Prostate gland (tissue), 2 donors: ENCODE measurements around the gene CACNG5. TPM values are rescaled to one million over a fixed set of nuclear protein-coding genes. Genes with fewer than 3 reads are reported as not detected.

ENCODE experiments used
- DNase-seq: peaks from one replicate; pipeline ENCODE4 v3.0.0-alpha.2; 2019; ENCODE audit warnings: low spot score
- H3K27ac ChIP-seq, 2 donors: fragments of 200-600 bp; sonication (generic); 2 replicates each; pipeline ENCODE4 v1.5.1; 2017 to 2019
- H3K27me3 ChIP-seq: fragments of 200-600 bp; sonication (generic); replicated peaks from 2 replicates; pipeline ENCODE4 v1.5.1; 2019; ENCODE audit not compliant: insufficient read depth
- H3K36me3 ChIP-seq, 2 donors: fragments of 200-600 bp; sonication (generic); 1 replicate in 1 of 2; 2 replicates in 1 of 2; pipeline versions ENCODE4 v1.5.1 to v1.8.1; 2017 to 2019
- H3K4me1 ChIP-seq: fragments of 200-600 bp; sonication (generic); replicated peaks from 2 replicates; pipeline ENCODE4 v1.5.1; 2019
- H3K4me3 ChIP-seq, 2 donors: fragments of 200-600 bp; sonication (generic); 2 replicates each; pipeline ENCODE4 v1.5.1; 2017 to 2019
- H3K9me3 ChIP-seq: fragments of 200-600 bp; sonication (generic); 2 replicates; pipeline ENCODE4 v1.5.1; 2017
- POLR2A ChIP-seq: fragments of 450-650 bp; IDR thresholded peaks from one replicate; pipeline ENCODE4 v1.6.1; 2016; ENCODE audit warnings: antibody characterized with exemption, mild to moderate bottlenecking
- POLR2AphosphoS5 ChIP-seq: sonication (generic); formaldehyde crosslinking; IDR thresholded peaks from one replicate; pipeline ENCODE4 v1.6.1; 2017; ENCODE audit warnings: antibody characterized with exemption
- WGBS: methylation state at CpG from one replicate; pipeline ENCODE4 v1.1.5; 2018; 5-methylcytosine and 5-hydroxymethylcytosine counted together
- intact Hi-C: fragments of 100-400 bp; cut with DNase I; formaldehyde crosslinking; loops from one replicate; pipeline ENCODE4 v1.14.2; 2022
- total RNA-seq, 2 donors: library from RNA; depleted of rRNA; stranded (reverse); fragments of >200 nt; gene quantifications; one replicate each; pipeline ENCODE4 v1.1.0, GENCODE V29; 2016
- TF ChIP-seq, protein P1 (sequence below), 4 experiments: fragments of 200-600 bp in 2 of 4; fragments of 450-650 bp in 2 of 4; sonication (generic) in 2 of 4; IDR thresholded peaks; 1 replicate in 3 of 4; 2 replicates in 1 of 4; pipeline ENCODE4 v1.5.1; 2016 to 2019; ENCODE audit warnings: antibody characterized with exemption in 4 of 4, mild to moderate bottlenecking in 2 of 4, moderate library complexity in 2 of 4

CACNG5 gene
- total RNA-seq, 2 donors from 2014 or later, result not detected

DNA sequence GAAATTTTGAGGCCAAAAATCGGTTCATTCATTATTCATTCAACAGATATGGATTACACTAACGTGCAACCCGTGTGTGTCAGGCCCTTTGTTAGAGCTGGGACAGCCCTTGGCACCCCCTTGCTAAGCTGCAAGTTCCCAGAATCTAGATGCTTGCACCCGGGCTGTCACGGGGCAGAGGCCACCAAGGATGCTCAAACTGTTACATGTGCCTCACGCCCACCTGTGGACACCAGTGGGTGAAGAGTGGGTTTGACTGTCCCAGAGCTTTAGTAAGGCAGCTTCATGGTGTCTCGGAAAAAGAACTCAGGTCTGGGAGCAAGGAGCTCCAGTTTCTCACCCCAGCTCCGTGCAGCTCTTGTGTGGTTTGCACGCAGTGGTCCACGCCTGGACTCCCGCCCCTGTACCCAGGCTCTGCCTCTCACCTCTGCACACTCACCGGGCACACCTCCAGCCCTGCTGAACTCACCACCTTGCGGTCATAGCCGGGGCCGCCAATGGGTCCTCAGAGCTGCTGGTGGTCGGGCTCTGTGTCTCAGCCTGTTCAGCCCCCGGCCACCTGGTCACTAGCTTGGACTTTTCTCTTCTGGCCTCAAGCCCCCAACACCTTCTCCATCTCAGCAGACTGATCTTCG is 75.9 kb downstream of the CACNG5 start:
- no peak overlapping the region for H3K4me3 ChIP-seq
- TF ChIP-seq, protein P1, sequence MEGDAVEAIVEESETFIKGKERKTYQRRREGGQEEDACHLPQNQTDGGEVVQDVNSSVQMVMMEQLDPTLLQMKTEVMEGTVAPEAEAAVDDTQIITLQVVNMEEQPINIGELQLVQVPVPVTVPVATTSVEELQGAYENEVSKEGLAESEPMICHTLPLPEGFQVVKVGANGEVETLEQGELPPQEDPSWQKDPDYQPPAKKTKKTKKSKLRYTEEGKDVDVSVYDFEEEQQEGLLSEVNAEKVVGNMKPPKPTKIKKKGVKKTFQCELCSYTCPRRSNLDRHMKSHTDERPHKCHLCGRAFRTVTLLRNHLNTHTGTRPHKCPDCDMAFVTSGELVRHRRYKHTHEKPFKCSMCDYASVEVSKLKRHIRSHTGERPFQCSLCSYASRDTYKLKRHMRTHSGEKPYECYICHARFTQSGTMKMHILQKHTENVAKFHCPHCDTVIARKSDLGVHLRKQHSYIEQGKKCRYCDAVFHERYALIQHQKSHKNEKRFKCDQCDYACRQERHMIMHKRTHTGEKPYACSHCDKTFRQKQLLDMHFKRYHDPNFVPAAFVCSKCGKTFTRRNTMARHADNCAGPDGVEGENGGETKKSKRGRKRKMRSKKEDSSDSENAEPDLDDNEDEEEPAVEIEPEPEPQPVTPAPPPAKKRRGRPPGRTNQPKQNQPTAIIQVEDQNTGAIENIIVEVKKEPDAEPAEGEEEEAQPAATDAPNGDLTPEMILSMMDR (IDR thresholded peaks at IDR 0.05), result no peak
- H3K9me3 ChIP-seq, result no peaks in the 10 kb centered on the region
- no peaks in the 10 kb centered on the region for H3K4me1 ChIP-seq
- intact Hi-C loops, result no loop called here
- no peaks in the 10 kb centered on the region for H3K27me3 ChIP-seq
- H3K27ac ChIP-seq, result no peak overlapping the region
- H3K36me3 ChIP-seq, result no peaks in the 10 kb centered on the region
- 91% methylated on average over 18 of the region's 18 CpGs for WGBS
- no peak for DNase-seq

DNA sequence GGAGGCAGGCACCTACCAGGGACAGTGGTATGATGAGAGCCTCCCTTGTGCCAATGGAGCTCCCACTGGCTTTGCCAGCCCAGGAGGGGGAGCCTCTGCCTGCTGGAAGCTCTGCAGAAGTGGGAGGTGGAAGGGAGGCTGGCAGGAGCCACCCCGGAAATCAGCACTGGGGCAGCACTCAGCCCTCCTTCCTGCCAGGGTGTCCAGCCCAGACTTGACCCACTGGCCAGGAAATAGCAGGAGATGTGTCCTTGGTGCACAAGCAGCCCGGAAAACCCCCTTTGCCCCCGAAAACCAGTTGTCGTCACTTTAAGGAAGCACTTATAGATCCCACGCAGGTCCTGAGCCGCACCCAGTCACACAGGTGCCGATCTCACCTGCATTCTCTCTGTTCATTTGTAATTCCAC is 80.3 kb downstream of the CACNG5 start:
- no peaks in the 10 kb centered on the region for H3K27me3 ChIP-seq
- H3K9me3 ChIP-seq, result no peaks in the 10 kb centered on the region
- intact Hi-C loops, result no loop called here
- H3K27ac ChIP-seq, result no peak overlapping the region
- 25% methylated on average over 6 of the region's 7 CpGs for WGBS
- H3K4me3 ChIP-seq, result no peak overlapping the region
- H3K4me1 ChIP-seq, result no peaks in the 10 kb centered on the region
- DNase-seq, result peak; percentile 75
- TF ChIP-seq POLR2AphosphoS5, result peak; percentile 42
- TF ChIP-seq POLR2A, result no peak
- TF ChIP-seq, protein P1 (IDR thresholded peaks at IDR 0.05), result peak in 3 of 4 experiments; percentile 75 to 85 (median 76)
- H3K36me3 ChIP-seq, result no peaks in the 10 kb centered on the region

DNA sequence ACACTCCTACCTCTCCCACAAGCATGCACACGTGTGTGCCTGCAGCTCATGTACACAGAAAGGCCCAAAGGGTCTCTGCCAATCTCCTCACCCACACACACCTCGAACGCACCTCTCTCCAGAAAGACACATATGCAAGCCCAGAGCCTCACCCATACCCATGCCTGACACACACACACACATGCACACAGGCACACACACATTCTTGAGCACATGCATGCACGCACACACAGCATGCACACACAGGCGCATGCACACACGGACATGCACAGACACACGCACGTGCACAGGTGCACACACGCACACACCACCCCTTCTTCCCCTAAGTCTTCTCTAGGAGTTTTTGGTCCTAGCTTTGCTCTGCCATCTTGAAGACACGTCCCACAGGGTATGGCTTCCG is 80.9 kb downstream of the CACNG5 start:
- Histone ChIP-seq H3K9me3 (no peaks in the 10 kb centered on the region), H3K36me3 (no peaks in the 10 kb centered on the region), H3K4me3 (no peak overlapping the region), H3K27me3 (no peaks in the 10 kb centered on the region), H3K4me1 (no peaks in the 10 kb centered on the region), H3K27ac (no peak overlapping the region)
- intact Hi-C loops, result no loop called here
- WGBS, result 89% methylated on average over 11 of the region's 11 CpGs
- no peak for DNase-seq
- TF ChIP-seq POLR2AphosphoS5 (no peak), POLR2A (no peak)
- TF ChIP-seq, protein P1 (IDR thresholded peaks at IDR 0.05), result no peak

DNA sequence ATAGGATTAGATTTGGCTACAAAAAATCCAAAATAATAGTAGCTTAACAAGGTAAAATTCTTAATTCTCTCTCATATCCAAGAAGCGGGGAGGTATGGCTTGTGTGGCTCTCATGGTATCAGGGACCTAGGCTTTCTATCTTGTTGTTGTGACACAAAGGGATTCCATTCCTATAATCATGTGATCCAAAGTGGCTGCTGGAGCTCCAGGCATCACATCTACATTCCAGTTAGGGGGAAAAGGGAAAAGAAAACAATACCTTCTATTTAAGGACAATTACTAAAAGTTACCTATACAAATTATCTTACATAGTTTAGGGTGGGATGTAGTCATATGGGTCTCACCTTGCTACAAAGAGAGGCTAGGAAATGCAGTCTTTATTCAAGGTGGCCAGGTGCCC is 82.0 kb downstream of the CACNG5 start:
- no peaks in the 10 kb centered on the region for H3K9me3 ChIP-seq
- TF ChIP-seq POLR2A, result no peak
- no peaks in the 10 kb centered on the region for H3K4me1 ChIP-seq
- H3K4me3 ChIP-seq, result no peak overlapping the region
- no peaks in the 10 kb centered on the region for H3K36me3 ChIP-seq
- H3K27me3 ChIP-seq, result no peaks in the 10 kb centered on the region
- intact Hi-C loops, result no loop called here
- no peak for DNase-seq
- WGBS, result 100% methylated on average over 1 of the region's 1 CpG
- H3K27ac ChIP-seq, result no peak overlapping the region

DNA sequence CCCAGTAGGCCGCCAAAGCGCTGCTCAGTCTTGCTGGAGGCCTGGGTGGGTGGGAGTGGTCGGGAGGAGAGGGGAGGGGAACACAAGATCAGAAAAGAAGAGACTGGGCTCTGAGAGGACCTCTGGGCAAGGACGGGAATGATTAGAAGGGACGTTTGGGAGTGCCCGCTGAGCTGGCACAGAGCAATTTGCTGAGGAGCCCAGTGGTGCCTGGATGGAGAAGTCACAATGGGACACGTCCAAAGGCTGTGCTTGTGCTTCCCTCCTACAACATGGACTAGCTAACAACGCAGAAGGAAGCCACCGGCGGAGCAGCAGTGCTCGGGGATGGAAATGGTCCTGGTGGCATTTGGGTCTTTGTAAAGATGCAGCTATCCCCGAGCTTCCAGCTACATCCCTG is 84.0 kb downstream of the CACNG5 start:
- Histone ChIP-seq H3K27me3 (no peaks in the 10 kb centered on the region), H3K4me3 (no peak overlapping the region), H3K36me3 (no peaks in the 10 kb centered on the region), H3K4me1 (no peaks in the 10 kb centered on the region), H3K9me3 (no peaks in the 10 kb centered on the region), H3K27ac (no peak overlapping the region)
- WGBS, result 86% methylated on average over 12 of the region's 12 CpGs
- TF ChIP-seq POLR2AphosphoS5, result no peak
- TF ChIP-seq, protein P1 (IDR thresholded peaks at IDR 0.05), result no peak
- no peak for TF ChIP-seq POLR2A
- DNase-seq, result no peak
- intact Hi-C loops, result no loop called here
